Mesangial cell (primary cell): ENCODE results near the gene CLPSL2. TPM values are rescaled to one million over a fixed set of nuclear protein-coding genes. Genes with fewer than 3 reads are reported as not detected.

Experiments
- total RNA-seq: library from RNA; depleted of rRNA; stranded (reverse); fragments of >200 nt; gene quantifications from 2 replicates; pipeline ENCODE4 v1.2.3, GENCODE V29; 2015

The CLPSL2 gene
- total RNA-seq: not detected in 2 replicates

GRCh38 chr6:35776364-35777215 is at the start of gene CLPSL2:
Gene CLPSL2, plus strand, starts transcription at chr6:35776598. Its CDS starts 21 bp downstream, at chr6:35776619.

GRCh38 chr6:35736982-35737412 is 39.4 kb upstream of the CLPSL2 start, which contains the start of gene ARMC12:
Gene ARMC12, plus strand, starts transcription at chr6:35737032. Its CDS starts 77 bp downstream, at chr6:35737109.

GRCh38 chr6:35780719-35781118 is 4.3 kb downstream of the CLPSL2 start, which contains the start of gene CLPSL1:
Gene CLPSL1, plus strand, starts transcription at chr6:35781019. Its CDS starts 92 bp downstream, at chr6:35781111.

GRCh38 chr6:35804996-35805736 is 28.8 kb downstream of the CLPSL2 start, which contains the start of gene LHFPL5:
Gene LHFPL5, plus strand, starts transcription at chr6:35805352. Its CDS starts 319 bp downstream, at chr6:35805671.

Other genes starting within 250 kb of the CLPSL2 start
- gene FKBP5, start 87.7 kb upstream of the CLPSL2 start, total RNA-seq: 48.2 and 81.6 TPM in 2 replicates
- 0.65 and 0.89 TPM in 2 replicates for gene ARMC12, start 39.6 kb upstream of the CLPSL2 start, total RNA-seq
- not detected in 2 replicates for gene CLPSL1, start 4.4 kb downstream of the CLPSL2 start, total RNA-seq
- not detected in 2 replicates for gene CLPS, start 20.7 kb downstream of the CLPSL2 start, total RNA-seq
- gene LHFPL5, start 28.8 kb downstream of the CLPSL2 start, total RNA-seq: 0.13 TPM in 1 of 2 replicates, not detected in the other
- 29.0 and 72.0 TPM in 2 replicates for gene SRPK1, start 144.5 kb downstream of the CLPSL2 start, total RNA-seq
- gene SLC26A8, start 248.0 kb downstream of the CLPSL2 start, total RNA-seq: 0.49 TPM in 1 of 2 replicates, not detected in the other